Measurements from ENCODE around the gene PPP1R9B.
A peak's percentile ranks its signal among the peaks of the same experiment; 100 is the strongest.

PPP1R9B gene

DNA sequence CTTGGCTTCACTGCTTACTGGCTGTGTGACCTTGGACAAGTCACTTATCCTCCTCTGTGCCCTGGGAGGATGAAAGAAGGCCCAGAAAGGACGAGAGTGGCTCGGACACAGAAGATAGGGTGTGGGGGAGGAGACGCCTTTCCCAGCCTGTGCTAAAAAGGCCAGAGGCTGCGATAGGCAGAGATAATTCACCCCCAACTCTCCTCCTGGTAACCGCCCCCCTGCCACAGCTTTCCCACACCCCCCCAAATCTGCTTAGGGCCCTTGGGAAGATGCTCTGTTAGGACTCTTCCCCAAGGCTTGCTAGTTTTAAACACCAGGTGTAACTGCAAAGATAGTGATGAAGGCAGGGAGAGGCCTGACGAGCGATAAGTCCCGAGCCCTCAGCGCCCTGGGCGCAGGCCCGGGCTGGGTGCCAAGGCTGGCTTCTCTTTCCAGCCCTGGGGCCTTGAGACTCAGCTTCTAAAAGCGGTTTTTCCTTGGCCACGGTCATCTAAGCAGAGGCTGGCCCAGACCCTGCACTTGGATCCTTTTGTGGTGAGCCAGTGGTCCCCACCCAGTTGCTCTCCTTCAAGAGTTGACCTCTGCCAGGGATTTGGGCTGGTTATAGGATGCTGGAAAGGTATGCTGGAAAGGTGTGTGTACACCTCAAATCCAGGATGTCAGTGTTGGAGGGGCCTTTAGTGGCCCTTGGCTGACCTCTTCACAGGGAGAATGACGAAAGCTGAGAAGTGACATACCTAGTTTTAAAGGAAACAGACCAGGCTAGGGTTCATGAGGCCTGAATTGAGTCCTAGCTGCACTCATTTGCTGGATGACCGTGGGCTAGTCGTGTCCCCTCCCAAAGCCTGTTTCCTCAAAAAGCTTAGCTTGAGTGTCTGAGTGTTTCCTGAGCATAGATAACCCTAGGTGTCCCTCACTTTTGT lies 3.4 kb upstream of the PPP1R9B start:
- no peak for DNase-seq

DNA sequence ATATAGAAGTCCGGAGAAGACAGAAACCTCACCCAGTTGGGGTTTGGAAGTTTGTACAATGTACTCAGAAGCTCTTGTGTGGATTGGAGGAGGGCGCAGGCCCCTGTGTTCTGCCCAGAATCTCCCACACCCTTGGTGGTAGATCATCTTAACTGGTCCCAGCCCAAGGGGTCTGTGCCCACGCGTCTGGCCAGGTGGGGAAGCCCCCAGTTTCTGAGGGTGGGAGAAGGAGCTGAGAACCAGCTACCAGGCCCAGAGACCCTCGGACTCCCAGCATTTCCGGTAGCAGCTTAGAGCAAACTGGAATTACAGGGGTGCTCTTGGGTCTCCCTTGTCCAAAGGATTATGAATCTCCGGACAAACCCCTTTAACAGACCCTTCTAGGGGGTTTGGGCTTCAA lies 2.3 kb upstream of the PPP1R9B start:
- no peak for DNase-seq

DNA sequence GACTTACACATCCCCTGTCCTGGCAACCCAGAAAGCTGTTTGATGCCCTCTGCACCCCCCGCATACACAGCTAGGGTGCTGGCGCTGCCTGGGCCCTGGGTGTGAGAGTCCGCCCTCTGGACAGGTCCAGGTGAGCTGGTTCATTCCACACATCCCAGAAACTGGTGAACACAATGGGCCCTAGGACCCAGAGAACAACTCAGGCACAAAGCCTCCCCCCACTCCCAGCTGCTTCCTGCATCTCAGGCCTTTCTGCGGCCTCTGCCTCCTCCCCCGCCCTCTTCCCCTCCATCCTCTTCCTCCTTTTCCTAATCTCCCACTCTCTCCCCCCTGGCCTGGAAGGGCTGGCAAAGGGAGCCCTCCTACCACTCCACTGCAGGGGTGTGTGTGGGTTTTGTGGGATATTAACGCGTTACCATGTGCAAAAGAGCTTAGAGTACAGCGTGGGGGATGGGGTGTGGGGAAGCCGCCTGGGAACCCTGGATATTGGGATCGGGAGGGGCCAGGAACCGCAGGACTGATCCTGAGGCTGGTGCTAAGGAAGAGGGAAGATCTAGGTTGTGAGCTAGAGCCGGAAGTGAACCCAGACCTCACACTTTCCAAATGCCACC lies 1.6 kb upstream of the PPP1R9B start:
- DNase-seq, result peak; percentile 68

DNA sequence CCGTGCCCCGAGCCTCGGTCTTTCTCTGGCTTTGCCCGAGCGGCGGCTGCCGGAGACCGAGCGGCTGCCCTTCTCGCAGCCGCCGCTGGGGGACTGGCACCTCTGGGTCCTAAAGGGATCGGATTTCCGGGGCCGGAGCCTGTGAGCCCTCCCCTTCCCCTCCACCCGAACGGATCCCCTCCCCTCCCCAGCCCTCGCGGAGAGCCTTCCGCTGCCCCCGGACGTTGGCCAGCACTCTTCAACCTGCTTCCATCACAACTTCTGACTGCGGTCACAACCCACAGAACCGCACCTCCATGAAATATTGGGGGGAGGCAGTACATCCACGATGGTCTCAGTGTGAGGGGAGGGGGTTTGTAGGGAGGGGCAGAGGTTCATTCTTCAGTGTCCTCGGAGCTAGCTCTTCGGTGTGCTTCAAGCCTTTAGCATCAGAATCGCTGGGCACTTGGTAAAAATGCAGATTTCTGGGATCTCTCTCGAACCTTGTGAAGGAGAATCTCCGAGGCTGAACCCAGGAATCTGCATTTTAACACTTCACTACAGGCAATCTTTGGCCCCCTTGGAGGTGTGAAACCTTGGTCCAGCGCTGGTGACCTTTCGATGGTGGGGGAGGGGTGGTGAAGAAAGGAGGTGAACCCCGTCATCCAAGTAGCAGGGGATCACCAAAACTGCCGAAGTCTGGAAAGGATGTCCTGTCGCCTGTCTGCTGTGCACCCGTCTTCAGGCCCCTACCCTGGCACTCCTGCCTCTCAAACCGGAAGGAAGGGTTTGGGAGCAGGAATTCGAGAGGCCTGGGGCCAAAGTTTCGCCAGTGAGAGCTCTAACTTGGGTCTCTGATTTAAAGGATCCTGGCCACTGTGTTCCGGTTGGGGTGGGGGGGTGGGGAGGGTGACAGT lies 812 bp upstream of the PPP1R9B start:
- DNase-seq, result peak; percentile 80

DNA sequence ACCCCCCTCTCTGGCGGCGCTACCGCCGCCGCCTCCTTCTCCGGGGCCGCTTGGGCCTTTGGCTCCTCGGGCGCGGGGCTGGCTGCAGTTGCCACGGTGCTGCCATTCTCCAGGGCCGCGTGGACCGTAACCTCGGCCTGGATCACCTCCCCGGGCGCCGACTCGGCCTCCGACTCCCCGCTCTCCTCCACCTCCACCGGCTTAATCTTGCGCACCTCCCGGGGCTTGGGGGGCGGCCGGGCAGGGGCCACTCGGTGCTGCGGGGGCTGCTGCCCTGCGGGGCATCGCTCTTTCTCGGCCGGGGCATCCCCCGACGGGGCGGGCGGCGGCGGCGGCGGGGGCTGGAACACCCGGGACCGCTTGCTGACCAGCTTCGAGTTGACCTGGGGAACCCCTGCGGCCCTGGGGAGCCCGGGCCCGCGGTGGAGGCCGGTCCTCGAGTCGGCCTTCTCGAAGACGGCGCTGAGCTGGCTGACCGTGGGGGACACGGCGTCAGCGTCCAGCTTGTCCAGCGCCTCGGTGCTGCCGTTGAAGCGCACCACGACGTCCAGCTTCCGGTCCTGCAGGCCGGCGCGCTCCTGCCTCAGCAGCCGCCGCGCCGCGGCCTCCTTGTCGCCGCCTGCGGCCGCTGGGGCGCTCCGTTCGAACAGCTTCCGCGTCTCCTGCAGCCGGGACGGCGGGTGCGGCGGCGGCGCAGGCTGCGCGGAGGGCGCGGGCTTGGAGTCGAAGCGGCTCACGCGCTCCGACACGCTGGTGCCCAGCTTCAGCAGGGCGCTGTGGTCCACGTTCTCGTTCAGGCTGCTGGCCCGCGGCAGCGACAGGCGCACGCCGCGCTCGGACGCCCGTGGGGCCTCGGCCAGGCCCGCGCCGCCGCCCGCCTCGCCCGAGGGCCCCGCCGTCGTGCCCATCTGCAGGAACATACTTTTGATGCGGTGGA lies 792 bp downstream of the PPP1R9B start:
- no peak for DNase-seq

DNA sequence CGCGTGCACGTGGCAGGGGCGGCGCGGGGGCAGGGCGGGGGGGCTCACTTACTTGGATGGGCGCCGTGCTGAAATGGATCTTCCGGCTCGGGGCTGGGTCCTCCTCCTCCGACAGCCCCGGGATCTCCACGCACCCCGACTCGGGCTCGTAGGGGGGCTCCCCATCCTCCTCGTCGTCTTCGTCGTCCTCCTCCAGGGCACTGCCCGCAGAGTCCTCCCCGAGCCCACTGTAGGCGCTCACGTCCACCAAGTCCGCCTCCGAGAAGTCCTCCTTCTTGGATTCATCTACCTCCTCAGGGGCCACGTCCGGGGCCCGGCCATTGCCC lies 1.4 kb downstream of the PPP1R9B start:
- DNase-seq, result no peak

DNA sequence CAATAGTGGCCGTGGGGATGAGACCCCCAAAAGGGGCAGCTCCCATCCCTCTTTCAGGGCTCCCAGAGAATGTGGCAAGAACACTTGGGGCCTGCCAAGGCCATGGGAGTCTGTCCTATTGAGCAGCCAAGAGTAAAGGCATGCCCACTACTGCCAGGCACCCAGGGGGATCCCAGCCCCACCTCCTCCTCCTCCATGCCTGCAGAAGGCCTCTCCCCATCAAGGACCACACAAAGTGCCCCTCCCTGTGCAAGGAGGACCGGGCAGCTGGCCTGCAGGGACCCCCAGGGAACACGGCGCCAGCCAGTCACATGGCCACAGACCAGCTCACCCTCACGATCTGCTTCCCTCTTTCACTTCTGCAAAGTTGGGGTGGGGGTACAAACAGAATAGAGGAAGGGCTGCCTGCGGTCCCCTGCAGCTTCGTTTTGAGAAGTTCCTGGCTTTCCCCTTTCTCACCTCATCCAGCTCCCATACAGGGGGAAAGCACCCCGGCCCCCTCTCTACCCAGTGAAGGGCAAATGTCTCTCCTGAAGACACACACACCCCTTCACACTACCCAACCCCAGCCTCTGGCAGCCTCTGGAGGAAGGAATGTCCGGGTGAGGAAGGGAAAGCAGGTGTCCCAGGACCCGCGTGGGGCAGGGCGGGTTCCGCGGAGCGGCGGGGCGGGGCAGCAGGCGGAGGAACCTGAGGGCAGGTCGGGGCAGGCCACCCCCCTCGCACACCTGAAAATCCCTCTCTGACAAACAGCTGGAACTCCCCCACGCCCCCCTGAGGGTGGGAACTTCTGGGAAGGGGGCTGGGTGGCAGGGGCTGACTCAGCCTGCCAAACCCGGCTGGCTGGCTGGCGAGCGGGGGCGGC lies 2.0 kb downstream of the PPP1R9B start:
- peak; percentile 41 for DNase-seq

DNA sequence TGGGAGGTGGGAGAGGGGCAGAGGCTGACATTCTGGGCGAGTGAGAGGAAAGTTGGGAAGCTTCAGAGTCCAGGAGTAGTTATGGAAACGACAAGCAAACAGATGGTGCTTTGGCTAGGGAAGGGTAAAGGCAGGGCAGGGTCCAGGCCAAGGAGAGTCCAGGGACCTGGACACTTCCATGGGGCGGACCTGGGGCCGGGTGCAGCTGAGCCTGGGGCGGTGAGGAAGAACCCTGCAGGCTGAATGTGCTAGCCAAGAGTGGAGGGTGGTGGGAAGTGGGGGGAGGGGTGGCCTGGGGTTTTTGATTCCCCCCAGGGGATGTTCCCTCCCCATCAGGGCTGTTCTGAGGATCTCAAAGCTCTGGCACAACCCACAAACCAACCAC lies 2.6 kb downstream of the PPP1R9B start:
- DNase-seq, result no peak

DNA sequence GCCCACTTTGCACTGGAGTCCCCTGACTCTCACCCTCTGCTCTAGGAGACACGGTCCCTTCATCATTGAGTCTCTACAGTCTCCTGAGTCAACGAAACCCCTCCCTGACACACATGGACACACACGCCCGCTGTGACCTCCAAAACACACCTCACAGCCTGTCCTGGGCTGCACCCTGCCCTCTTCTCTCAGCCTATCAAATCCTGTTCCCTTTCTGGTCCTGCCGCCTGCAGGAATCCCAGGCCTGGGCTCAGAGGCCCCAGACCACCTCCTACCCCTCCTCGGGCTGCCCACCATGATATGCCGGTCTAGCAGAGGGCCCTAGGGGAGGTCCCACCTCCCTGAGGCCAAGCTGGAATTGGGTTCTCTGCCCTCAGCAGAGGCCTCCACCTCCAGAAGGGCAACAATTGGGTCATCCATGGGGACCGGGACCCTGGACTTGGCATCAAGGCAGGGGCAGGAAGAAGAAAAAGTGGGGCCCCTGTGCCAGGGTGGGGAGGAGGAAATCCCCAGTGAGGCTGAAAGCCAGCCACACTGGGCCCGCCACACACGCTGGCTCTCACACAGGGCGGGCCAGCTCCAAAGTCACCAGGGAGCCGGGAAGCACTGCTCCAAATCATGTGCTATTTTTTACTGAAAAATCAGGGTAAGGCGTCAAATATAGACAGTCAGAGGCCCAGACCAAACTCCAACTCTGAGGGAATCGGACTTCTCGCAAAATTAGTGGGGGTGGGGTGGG lies 3.4 kb downstream of the PPP1R9B start:
- DNase-seq, result no peak

DNA sequence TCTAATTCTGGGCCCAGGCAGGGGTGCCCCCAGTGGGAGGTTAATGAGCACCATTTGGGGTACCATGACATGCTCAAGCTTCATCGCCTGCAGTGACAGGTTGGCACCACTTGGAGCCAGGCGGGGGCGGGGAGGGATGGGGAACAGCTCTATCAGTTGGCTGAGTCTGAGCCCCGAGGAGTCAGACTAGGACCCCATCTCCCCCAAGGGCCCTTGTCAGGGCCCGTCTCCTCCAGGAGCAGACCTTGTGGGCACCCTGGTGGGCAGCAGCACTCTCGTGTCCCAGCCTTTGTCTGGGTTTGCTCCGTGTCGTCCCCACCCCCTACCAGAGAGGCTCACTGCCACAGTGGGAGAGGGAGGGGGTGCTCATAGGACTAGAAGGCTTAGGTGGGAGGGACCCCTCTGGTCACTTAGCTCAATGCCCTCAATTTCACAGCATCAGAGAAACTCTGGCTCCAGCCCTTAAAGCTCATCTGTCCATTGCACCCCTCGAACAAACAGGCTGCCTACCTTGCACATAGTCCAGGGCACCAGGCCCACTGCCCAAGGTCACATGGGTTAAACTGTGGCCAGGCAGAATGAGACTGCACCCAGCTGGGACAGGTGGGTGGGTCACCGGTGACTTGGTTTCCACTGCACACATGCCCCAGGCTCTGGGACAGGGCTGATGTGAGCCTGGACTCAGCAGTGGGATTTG lies 4.1 kb downstream of the PPP1R9B start:
- no peak for DNase-seq

DNA sequence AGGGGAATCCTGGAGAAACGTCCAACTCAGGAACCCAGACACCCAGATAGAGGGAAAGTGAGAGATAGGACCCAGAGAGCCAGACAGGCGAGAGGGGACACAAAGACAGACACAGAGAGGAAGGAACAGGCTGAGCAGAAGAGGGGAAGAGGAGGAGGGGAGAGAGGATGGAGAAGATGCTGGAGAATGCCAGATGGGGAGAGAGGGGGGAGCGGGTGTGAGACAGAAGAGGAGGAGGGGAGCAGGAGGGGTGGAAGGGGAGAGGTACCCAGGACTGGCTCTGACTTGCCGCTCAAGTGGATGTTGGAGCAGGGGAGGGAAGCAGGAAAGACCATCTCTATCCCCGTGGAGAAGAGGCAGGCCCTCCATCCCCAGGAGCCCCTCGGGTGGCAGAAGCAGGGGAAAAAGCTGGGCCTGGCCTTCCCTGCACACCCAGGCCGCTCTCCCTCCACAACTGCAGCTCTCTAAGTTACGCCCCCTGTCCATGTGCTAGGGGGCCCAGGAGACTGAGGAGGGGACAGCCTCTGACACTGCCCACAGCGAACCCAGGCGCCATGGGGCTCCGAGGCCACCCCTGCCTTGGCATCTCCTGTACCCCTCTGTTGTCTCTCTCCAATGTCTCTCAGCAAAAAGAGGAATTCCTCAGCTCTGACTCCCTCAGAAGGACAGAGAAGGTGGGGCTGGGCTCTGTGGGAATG lies 4.8 kb downstream of the PPP1R9B start:
- no peak for DNase-seq

DNA sequence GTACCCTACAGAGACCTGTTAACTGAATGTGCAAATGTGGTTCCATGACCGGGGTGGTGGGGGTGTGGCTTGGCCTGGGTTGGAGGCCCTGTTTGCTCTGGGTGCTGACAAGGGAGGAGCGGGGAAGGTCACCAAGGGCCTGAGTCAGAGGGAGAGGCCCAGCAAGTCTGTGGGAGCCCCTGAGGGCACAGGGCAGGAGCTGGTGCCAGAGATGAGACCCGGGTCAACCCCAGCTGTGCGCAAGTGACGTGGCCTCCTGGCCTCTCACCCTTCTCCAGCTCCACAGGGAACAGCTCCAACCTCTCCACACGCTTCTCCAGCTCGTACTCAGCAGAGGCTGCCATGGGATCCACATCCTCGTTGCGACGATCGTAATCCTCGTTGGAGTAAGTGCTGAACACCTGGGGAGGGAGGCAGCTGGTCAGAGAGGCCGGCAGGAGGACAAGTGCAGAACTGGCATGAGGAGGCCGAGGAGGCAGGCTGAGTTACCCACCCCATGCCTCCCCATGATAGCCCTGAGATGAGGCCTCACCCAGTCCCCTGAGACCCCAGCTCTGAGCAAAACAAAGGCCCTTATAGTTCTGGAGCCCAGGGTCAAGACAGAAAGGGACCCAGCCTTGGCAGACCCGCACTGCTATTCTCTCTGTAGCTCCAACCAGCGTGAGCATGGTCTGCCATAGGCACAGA lies 5.5 kb downstream of the PPP1R9B start:
- peak; percentile 23 for DNase-seq

DNA sequence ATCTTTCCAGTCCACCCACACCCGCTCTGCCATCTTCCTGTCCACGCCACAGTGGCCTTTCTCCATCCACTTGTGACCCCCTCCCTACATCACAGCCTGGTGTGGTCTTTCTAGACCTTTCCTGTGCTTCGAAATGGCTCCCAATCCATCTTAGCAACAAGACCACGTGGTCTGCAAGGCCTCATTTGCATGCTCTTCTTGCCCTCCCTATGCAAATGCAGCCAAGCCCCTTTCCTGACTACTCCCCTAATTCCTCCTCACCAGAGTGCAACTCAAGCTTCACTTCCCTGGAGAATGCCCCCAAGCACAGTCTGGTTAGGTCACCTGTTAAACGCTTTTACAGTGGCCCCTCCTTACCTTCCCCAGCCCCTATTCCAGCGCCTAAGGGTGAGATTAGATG lies 6.1 kb downstream of the PPP1R9B start:
- DNase-seq, result no peak

DNA sequence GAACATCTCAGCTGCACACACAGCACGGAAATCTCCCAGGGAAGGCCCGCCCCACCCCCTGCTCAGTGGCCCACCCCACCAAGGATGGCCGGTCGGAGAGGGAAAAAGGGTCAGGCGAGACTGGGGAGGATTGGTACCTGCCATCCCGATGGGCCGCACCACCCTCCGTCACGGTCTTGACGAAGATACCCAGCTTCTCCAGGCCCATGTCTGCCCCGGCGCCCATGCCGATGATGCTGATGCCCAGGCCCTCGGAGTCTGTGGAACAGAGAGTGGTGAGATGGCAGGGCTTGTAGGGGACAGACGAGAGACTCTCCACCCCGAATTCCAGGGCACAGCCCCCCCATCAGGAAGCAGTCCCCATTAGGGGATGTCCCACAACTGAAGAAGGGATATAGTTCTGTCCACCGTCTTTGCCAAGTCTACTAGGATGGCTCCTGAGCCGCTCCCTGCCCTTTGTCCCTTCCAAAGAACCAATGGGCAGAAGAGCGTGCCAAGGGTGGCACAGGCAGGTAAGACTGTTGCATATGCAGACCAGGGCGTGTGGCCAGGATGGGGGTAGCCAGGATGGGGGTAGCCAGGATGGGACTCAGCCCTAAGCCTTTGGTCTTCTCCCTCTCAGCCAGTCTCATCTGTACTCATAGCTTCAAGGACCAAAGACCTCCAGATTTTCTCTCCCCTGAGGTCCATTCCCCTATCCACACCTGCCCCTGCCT lies 6.9 kb downstream of the PPP1R9B start:
- DNase-seq, result no peak

DNA sequence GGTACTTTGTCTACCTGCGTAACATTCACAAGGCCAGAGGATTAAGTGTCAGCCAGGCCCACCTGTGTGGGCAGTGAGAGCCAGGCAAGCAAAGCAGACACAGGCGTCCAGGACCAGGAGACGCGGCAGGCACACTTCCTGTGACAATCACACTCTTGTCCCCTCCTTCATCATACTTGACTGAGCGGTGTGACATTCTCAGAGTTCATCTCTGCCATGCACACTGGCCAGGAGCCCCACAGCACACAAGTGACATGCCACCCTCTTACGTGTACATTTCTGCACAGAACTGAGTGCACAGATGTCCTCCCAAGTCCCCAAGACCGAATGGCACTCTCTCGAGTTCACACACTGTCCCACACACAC lies 8.7 kb downstream of the PPP1R9B start:
- no peak for DNase-seq

DNA sequence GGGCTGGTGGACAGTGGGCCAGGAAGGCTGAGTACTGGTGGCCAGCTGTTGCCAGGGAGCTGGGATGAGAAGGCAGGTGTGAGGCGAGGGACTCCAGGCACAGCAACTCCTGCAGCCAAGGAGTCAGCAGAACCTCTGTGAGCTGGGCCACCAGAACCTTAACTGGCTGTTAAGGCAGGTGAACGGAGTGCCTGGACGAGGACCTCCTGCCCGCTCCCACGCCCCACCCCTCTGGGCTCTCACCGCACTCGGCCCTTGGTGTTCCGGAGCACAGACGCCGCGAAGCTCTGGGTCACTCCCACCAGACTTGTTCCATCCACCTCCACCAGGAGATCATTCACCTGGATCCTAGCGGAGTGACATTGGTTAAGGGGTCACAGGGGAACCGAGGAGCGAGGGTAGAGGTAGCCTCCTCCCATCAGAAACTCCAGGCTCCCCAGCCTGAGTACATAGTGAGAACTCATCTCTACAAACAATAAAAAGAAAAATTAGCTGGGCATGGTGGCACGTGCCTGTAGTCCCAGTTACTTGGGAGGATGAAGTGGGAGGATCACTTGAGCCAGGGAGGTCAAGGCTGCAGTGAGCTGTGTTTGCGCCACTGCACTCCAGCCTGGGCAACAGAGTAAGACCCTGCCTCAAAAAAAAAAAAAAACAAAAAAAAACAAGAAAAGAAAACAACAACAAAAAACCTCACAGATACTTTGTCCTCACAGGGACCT lies 9.3 kb downstream of the PPP1R9B start:
- DNase-seq, result no peak
